ENCODE data around the gene BTG1.

Gene BTG1

DNA sequence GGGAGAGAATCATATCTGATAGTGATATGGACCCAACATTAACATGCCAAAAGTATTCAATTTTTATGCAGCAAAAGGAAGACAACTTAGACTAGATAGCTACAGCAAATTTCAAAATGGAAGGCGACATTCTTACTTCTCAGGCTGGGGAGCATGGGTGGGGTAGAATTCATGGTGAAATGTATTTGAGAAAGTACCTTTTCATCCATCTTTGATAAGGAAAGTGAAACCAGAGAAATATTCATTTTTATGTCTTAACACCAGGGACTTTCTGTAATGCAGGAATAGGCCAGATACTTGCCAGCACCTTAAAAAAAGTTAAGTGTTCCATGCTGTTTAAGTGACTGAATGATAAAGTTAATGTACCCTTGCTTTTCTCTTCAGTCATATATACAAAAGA lies 13.4 kb downstream of the BTG1 start:
- DNase-seq, result no peak

DNA sequence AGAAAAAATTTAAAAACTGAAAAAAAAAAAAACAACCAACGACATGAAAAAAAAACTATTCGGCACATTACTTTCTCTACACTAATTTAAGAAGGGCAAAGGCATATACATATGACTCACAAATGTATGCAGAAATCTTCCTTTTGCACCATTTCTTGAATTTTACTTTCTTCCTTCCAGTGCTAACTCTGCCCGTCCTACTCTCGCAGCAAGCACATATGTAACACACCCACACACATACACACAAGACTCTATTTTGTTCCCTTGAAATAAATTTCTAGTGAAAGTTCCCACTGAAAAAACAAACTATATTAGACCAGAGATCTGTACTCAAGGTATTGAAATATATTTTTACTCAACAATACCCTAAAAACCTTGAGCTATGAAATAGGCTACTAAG lies 14.6 kb downstream of the BTG1 start:
- DNase-seq, result no peak

DNA sequence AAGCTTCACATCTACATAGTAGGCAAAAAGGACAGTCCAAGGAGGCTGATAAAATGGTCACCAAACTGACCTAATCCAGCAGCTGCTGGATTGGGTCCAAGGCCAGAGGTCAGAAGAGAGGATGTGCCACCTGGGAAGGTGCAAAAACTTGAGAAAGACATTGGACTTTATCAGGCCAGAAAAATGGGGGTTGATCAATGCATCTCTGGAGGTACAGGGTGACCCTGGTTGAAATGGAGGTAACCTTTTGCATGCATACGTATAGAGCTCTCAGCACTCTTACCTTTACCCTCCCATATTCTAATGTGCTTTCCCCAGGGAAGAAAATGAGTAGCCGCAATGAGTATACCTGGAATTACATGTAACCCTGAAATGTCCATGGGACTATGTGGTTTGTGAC lies 16.0 kb downstream of the BTG1 start:
- DNase-seq, result no peak

DNA sequence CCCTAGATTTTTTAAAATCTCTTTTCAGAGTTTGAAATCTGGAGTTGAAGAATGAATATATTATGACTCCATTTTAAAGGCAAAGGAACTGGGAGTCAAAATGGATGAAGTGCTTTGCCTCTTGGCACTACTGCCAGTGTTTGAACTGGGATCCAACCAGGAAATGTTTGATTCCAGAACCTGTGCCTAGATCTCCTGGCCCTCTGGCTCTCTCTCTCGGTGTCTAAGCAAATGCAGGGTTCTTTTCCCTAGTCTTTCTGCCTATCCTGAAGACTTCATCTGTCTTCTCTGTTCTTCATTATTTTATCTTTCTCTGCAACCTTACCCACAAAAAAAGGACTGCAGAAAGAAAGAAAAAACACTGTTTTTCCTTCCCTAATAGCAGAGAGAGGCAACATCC lies 17.0 kb downstream of the BTG1 start:
- no peak for DNase-seq

DNA sequence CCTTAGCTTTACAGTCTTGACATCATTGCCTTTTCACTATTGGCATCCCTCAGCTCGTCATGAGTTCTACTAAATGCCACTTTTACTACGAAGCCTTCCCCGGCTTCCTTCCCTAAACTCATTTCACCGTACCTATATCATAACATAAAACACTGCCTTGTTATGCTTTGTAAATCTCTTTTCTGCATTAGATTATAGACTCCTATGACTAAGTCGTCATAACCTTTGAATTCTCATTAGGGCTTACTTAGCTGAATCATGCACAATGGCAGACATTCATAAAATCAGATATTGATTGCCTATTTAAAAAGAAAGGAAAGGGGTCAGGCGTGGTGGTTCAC lies 21.0 kb downstream of the BTG1 start:
- DNase-seq, result no peak

DNA sequence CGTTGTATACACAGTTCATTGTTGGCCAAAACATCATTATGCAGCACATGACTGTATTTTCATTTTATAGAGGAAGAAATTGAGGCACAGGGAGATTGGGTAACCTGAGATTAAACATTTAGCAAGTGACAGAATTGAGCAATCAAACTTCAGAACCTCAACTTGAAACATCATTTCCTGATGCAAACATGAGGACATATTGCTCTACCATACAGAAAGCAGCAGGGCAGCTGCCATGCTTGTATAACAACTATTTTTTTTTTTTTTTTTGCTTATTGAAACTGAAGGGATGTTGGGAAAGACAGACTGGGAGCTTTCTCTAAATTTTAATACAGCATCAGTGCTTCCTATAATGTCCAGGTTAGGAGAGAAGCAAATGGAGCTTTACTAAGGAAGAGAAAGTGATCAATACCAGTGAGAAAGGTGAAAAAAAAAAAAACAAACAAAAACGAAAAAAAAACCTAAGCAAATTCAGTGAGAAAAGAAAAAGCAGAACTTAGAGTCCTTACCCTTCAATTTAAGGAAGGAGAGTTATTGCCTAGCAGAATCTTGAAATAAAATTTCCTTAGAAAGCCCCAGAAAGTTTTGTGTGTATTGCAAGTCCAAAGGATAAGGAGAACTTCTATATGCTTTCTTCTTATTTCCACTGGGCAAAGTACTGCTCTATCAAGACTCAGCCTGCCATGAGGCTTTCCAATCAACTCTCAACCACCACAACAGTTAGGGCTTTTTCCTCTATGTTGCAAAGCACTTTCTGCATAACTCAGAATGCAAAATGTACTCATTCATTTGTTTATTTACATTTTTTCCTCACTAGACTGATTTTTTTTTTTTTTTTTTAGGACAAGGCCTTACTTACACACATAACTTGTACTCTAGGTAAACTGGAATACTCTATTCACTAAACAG lies 21.6 kb downstream of the BTG1 start:
- DNase-seq, result no peak

DNA sequence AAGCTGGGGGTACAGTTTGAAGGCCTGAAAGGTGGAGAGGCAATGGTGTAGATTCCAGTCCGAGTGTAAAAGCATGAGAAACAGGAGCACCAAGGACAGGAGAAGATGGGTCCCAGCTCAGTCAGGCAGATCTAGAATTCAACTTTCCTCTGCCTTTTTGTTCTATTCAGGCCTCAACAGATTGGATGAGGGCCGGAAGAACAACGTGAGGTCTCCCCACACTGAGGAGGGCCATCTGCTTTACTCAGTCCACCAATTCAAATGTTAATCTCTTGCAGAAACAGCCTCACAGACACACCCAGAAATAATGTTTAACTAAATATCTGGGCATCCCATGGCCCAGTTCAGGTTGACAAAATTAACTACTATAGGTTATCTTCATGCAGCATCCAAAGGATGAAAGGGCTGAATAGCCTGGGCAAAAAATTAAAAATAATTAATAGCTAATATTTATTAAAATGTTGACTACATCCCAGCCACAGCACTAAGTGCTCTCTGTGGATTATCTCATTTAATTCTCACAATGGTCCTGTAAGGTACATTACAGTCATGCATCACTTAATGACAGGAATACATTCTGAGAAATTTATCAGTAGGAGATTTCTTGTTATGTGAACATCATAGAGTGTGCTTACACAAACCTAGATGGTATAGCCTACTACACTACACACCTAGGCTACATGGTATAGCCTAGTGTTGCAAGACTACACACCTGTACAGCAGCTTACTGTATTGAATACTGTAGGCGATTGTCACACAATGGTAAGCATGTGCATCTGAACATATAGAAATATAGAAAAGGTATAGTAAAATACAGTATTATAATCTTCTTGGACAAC lies 22.5 kb downstream of the BTG1 start:
- no peak for DNase-seq

DNA sequence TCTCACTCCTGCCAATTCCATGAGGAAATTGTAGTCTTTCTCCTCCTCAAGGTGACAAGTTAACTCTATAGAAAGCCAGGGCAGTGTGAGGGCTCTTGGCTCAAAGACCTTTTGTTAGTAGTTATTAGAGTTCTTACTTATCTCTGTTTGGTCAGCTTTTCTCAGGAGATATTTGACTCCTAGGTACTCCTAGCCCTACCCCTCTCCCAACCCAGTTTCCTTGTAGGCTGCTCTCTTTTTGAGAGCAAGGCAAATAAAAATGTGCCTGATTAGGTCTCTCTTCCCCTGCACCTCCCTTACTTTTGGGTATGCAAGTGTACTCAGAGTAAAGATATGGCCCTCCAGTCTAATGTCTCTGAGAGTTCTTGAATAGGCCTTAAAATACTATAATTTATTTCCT lies 23.8 kb downstream of the BTG1 start:
- DNase-seq, result no peak

DNA sequence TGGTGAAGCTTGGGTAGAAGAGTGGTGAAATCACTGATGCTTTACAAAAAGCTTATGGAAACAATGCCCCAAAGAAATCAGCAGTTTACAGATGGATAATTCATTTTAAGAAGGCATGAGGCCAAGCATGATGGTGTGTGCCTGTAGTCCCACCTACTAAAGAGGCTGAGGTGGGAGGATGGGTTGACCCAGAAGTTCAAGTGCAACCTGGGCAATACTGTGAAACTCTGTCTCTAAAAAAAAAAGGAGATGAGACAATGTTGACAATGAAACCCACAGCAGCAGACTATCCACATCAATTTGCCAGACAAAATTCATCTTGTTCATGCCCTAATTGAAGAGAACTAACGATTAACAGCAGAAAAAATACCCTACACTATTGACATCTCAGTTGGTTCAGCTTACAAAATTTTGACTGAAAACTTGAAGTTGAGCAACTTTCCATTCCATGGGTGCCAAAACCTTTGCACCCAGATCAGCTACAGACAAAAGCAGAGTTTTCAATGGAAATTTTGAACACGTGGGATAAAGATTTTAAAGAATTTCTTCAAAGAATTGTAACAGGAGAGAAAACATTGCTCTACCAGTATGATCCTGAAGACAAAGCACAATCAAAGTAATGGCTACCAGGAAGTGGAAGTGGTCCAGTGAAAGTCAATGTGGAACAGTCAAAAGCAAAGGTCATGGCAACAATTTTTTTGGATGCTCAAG lies 26.7 kb downstream of the BTG1 start:
- DNase-seq, result no peak

DNA sequence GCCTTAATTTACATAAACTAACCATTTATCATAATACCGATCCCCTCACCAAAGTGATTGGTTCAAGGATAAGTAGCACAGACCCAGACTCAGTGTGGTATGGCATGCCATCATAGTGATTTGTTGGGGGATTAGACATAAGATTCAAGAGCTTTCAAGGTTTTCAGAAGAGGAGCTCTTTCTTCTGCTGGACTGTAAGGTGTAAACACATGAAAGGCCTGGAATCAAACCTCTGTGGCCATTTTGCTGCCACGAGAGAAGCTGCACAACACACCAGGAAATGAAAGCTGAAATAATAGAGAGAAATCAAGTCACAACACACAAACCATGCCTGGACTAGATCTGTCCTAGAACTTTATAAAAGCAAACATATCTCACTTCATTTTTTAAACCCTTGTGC lies 30.8 kb downstream of the BTG1 start:
- no peak for DNase-seq

DNA sequence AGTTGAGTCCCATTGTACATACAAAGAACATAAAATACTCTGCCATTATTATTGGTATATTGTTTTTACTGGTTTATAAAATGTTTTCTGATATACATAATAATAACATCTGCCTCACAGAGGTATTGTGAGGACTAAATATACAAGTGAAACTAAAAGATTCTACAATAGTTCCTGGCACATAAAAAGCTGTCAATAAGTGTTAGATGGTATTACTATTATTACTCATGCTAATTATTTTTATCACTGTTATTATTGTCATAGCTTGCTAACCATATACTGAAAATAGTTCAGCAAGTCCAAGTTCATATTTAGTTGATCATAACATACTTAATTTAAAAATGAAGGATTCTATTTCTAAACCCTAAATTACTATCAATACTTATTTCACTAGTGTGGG lies 34.4 kb downstream of the BTG1 start:
- DNase-seq, result no peak

DNA sequence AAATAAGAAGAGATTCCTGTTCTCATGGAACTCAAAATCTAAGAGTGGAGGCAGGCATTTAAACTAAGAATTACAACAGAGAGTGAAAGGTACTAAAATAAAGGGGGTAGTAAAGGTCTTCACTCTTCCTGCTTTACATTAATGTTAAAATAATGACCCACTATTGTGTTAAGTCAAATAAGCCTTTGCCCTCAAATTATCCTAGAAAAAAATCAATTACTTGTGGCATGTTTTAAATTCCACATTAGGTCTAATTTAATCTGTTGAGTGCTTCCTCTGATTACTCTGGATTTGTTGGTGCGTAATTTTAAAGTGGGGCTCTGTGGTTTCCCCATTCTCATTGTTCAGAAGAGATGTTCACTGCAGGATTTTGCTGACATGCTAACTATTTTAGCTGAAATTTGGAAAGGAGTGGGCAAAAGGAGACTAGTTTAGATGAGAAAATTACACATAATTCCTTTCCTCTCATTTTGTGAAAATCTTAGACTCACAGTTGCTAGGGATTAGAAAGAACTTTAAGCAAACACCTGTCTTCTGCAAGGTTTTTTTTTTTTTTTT lies 35.5 kb downstream of the BTG1 start:
- no peak for DNase-seq

DNA sequence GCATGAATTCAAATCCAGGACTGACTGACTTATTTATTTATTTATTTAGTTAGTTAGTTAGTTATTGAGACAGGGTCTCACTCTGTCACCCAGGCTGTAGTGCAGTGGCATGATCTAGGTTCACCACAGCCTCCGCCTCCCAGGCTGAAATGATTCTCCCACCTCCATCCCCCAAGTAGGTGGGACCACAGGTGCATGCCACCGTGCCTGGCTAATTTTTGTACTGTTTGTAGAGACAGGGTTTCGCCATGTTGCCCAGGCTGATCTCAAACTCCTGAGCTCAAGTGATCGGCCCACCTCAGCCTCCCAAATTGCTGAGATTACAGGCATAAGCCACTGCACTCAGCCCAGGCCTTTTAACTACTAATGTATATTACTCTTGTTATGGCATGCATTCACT lies 36.0 kb downstream of the BTG1 start:
- no peak for DNase-seq

DNA sequence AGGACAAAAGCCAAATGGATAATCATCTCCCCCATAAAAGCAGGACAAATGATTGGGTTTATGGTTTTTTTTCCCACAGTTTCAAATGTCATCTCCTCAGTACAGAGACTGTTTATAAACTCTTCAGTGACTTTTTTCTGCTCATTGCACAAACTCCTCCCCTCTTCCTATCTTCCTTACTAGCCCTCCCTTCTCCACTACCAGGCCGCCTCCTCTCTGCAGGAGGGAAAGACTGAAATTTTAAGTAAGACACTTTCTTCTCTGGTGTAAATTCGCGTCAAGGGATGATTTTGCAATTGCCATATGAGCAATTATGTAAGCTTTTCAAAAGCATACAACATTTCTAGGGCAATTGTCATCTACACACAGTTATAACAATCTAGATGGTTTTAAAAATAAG lies 37.0 kb downstream of the BTG1 start:
- no peak for DNase-seq

DNA sequence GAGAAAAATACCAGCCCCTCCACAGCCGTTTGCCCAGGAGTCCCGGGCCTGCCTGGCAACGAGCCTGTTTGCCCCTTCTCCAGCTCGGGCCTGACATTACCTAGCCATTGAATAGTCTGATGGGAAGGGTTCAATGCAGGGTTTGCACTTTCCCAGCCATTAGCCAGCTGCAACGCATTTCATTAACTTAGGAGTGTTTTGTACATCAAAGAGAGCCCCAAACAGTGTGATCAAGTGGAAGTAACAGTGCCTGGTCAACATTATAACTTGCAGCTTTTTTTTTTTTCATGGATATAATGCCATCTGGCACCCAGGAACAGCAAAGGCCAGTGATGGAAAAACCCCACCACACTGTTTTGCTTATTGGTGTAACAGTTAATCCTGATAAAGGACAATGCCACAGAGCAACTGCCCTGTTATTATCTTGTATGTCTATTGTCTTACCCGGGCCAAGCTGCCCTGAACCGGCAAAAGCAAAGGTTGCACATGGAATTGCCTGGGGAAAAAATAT lies 38.0 kb downstream of the BTG1 start:
- DNase-seq, result no peak

DNA sequence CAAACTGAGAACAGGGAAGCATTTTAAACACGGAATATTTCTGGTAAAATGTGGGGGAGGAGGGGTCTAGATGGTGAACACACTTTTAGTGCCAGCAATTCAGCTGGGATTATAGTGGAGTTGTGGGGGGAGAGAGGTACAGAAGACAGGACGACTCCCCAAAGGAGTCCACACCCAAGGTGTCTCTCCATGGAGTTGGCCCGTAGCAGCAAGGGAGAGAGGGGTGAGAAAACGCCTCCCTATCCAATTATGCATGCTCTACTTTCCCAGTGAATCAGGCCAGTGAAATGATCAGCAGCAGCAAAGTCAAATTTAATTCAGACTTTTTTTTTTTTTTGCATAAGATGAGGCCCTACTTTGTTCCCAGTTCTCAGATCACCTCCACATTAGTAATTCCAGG lies 38.6 kb downstream of the BTG1 start:
- DNase-seq, result no peak

DNA sequence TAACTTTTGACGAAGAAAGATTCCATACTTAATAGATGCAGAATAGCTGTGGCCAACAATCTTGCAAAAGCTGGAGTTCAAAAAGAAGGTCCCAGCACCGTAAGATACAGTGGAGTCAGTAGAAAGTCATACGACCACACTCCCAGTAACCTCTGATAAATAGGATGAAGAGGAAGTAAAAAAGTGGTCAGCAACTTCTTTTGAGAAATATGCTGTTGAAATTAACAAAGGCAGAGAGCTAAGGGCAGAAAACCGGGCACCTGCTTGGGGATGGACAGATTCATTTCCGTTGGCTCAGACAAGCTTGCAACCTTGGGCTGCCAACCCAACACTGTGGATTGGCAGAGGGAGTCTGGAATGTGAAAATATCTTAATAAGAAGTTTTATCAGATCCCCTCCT lies 40.0 kb downstream of the BTG1 start:
- DNase-seq, result no peak

DNA sequence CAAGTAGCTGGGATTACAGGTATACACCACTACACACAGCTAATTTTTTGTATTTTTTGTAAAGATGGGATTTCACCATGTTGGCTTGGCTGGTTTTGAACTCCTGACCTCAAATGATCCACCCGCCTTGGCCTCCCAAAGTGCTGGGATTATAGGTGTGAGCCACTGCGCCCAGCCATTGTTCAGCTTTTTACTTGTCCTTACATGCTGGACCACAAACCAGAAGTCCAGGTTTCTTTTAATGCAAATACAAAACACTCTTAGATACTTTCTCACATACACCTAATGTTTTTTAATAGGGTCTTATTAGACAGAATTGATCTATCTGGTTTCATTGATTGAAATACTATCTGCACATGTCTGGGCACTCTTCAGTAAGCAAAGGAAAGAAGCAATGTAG lies 40.5 kb downstream of the BTG1 start:
- no peak for DNase-seq

DNA sequence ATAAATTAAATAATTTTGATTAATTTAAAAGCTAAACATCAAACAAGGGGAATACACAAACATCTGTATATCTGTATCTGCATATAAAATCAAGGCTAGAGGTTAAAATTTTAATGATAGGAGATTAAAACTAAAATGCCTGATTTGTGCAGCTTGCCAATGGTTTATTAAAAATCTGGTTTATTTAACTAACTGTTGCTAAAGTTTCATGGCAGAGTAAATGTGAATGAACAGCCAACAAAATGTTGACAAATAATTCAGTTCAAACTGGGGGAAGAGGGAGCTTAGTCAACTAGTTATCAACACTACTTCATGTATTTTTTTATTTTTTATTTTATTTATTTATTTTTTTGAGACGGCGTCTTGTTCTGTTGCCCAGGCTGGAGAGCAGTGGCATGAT lies 43.0 kb downstream of the BTG1 start:
- DNase-seq, result no peak

DNA sequence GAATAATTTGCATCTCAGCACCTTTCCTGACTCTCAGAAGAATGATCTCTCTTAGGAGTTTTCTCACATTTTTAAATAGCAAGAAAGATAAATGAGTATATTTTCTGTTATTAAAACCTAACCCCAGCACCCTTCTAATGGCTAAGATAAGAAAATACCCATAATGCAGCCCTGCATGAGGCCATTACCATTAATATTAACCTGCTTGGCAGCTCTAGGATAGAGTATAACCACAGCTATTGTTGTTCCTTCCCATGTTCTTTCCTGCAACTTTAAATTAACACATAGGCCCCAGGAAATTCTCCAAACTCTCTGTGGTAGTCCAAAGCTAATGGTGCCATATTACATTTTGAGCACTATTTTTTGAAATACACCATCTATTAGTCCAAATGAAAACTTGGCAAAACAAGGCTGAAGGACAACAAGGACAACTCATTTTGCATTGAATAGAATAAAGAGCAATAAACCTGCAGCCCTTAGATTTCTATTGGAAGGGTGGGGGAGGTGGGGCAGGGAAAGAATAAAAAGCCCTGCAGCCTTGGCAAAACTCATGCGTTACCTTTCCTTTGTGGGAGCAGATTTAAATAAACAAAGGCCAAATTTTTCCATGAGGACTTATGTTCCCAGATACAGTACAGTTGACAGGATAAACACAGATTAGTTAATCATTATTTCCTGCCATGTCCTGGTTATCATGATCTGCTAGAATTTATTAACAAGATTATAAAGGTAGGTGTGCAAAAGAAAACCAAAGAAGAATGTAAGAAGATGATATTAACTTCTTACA lies 46.9 kb downstream of the BTG1 start:
- no peak for DNase-seq

DNA sequence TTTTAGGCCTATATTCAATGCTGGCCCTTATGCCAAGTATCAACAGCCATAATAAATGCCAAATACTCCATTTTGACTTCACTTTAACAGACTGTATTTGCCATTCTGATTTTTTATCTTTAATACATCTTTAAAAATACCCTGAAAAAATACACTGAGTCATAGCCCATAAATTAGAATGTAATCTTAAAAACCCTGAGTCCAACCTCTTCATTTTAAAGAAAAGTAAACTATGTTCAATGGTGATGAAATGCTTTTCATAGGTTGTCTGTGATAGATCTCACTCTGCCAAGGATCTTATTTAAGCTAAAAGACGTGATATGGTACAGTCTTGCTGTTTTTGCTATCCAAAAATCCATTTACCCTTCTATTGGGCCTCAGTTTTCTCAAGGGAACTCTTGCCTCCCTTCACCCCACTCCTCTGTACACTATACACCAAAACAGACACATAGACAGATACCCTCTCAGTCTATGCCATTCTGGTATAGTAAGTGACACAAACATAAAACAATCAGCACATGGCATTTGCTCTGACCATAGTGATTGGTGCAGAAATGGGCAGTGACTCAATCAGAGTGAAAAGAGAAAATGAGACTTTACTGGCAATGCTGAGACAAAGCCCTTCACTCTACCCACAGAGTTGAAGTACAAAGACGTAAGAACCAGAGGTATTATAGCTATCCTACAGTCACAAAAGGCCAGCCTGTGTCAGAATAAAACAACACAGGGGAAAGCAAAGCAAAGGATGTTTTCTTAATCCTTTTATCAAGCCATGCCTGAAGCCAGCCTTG lies 49.1 kb downstream of the BTG1 start:
- DNase-seq, result no peak

DNA sequence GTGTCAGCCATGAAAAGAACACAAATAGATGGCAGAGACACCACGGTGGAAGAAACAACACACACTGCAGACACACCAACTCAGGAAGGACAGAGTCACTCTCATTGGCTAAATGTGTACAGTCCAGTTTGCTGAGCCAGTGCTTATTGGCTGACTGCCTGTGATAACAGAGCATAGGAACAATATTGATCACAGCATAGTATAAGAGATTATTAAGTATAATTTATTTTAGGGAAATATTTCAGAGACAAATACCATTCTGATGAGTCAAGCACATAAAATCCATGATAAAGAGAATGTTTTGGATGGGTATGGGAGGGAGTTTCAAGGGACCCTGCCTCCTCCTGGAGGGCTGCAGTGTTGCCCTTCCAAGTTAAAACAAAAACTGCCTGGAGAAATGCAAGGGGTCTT lies 50.9 kb downstream of the BTG1 start:
- no peak for DNase-seq
